WTC11 (cell line): ENCODE measurements around the gene SELENOI.

Experiments used
- FOXJ3 ChIP-seq: sonication (generic); formaldehyde crosslinking; IDR thresholded peaks from 2 replicates; pipeline ENCODE4 v1.9.0; 2021; ENCODE audit warnings: missing genetic modification reagents, mild to moderate bottlenecking, borderline replicate concordance
- NR2C2 ChIP-seq: sonication (generic); formaldehyde crosslinking; IDR thresholded peaks from 2 replicates; pipeline ENCODE4 v1.8.0; 2022; ENCODE audit warnings: mild to moderate bottlenecking, missing genetic modification reagents
- NR3C1 ChIP-seq: sonication (generic); formaldehyde crosslinking; conservative IDR thresholded peaks from 2 replicates; pipeline ENCODE4 v1.8.1; 2023; ENCODE audit warnings: low read depth, mild to moderate bottlenecking, missing genetic modification reagents
- ZNF138 ChIP-seq: sonication (generic); formaldehyde crosslinking; conservative IDR thresholded peaks from 2 replicates; pipeline ENCODE4 v1.8.1; 2022; ENCODE audit warnings: mild to moderate bottlenecking, moderate library complexity, missing genetic modification reagents
- ZNF263 ChIP-seq: sonication (generic); formaldehyde crosslinking; IDR thresholded peaks from 2 replicates; pipeline ENCODE4 v1.8.1; 2022; ENCODE audit warnings: low read depth, mild to moderate bottlenecking, moderate library complexity, missing genetic modification reagents
- ZNF416 ChIP-seq: fragments of 250-450 bp; sonication (Bioruptor Pico); IDR thresholded peaks from 2 replicates; pipeline ENCODE4 v1.9.0; 2021; ENCODE audit warnings: mild to moderate bottlenecking, inconsistent platforms
- TF ChIP-seq, protein P1 (sequence below): sonication (generic); formaldehyde crosslinking; IDR thresholded peaks from 2 replicates; pipeline ENCODE4 v1.8.0; 2022; ENCODE audit warnings: missing genetic modification reagents
- TF ChIP-seq, protein P2 (sequence below): fragments of 200-600 bp; IDR thresholded peaks from 2 replicates; pipeline ENCODE4 v1.8.0; 2022; ENCODE audit warnings: antibody characterized with exemption
- TF ChIP-seq, protein P3 (sequence below): sonication (generic); formaldehyde crosslinking; conservative IDR thresholded peaks from 2 replicates; pipeline ENCODE4 v1.8.1; 2022; ENCODE audit warnings: mild to moderate bottlenecking, missing genetic modification reagents

DNA sequence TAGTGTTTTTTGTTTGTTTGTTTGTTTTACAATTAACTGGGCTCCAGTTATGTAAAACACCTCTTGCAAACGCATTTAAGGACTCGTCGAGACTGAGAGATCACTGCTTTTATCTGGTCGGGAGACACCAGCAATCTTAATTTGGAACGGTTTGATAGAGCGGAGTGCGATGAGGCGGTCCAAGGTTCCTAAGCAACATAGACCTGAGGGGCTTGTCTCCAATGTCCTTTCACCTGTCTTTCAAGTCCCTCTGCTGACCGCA is 729 bp upstream of the SELENOI start:
- TF ChIP-seq, protein P1, sequence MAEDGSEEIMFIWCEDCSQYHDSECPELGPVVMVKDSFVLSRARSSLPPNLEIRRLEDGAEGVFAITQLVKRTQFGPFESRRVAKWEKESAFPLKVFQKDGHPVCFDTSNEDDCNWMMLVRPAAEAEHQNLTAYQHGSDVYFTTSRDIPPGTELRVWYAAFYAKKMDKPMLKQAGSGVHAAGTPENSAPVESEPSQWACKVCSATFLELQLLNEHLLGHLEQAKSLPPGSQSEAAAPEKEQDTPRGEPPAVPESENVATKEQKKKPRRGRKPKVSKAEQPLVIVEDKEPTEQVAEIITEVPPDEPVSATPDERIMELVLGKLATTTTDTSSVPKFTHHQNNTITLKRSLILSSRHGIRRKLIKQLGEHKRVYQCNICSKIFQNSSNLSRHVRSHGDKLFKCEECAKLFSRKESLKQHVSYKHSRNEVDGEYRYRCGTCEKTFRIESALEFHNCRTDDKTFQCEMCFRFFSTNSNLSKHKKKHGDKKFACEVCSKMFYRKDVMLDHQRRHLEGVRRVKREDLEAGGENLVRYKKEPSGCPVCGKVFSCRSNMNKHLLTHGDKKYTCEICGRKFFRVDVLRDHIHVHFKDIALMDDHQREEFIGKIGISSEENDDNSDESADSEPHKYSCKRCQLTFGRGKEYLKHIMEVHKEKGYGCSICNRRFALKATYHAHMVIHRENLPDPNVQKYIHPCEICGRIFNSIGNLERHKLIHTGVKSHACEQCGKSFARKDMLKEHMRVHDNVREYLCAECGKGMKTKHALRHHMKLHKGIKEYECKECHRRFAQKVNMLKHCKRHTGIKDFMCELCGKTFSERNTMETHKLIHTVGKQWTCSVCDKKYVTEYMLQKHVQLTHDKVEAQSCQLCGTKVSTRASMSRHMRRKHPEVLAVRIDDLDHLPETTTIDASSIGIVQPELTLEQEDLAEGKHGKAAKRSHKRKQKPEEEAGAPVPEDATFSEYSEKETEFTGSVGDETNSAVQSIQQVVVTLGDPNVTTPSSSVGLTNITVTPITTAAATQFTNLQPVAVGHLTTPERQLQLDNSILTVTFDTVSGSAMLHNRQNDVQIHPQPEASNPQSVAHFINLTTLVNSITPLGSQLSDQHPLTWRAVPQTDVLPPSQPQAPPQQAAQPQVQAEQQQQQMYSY (CRISPR knock-in tag), result no peak
- TF ChIP-seq ZNF138 (CRISPR knock-in tag) (no peak), NR2C2 (CRISPR knock-in tag) (no peak), ZNF263 (CRISPR knock-in tag) (no peak), ZNF416 (no peak), FOXJ3 (CRISPR knock-in tag) (no peak), NR3C1 (CRISPR knock-in tag) (no peak)
- TF ChIP-seq, protein P2, sequence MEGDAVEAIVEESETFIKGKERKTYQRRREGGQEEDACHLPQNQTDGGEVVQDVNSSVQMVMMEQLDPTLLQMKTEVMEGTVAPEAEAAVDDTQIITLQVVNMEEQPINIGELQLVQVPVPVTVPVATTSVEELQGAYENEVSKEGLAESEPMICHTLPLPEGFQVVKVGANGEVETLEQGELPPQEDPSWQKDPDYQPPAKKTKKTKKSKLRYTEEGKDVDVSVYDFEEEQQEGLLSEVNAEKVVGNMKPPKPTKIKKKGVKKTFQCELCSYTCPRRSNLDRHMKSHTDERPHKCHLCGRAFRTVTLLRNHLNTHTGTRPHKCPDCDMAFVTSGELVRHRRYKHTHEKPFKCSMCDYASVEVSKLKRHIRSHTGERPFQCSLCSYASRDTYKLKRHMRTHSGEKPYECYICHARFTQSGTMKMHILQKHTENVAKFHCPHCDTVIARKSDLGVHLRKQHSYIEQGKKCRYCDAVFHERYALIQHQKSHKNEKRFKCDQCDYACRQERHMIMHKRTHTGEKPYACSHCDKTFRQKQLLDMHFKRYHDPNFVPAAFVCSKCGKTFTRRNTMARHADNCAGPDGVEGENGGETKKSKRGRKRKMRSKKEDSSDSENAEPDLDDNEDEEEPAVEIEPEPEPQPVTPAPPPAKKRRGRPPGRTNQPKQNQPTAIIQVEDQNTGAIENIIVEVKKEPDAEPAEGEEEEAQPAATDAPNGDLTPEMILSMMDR, result no peak
- TF ChIP-seq, protein P3, sequence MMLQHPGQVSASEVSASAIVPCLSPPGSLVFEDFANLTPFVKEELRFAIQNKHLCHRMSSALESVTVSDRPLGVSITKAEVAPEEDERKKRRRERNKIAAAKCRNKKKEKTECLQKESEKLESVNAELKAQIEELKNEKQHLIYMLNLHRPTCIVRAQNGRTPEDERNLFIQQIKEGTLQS (CRISPR knock-in tag), result no peak
